Testis (tissue), 3 donors: ENCODE data around the gene CRTAC1. TPM values are rescaled to one million over a fixed set of nuclear protein-coding genes. Genes with fewer than 3 reads are reported as not detected.

ENCODE experiments used
- DNase-seq: peaks from one replicate; pipeline ENCODE4 v3.0.0-alpha.2; 2019
- H3K27ac ChIP-seq, 2 donors: fragments of 200-600 bp; sonication (generic); one replicate each; pipeline ENCODE4 v1.5.1; 2019
- H3K27me3 ChIP-seq: fragments of 200-600 bp; sonication (generic); one replicate; pipeline ENCODE4 v1.5.1; 2019
- H3K36me3 ChIP-seq: fragments of 200-600 bp; sonication (generic); one replicate; pipeline ENCODE4 v1.5.1; 2017; ENCODE audit warnings: low read depth; ENCODE audit errors: missing control alignments
- H3K4me1 ChIP-seq: fragments of 200-600 bp; sonication (generic); one replicate; pipeline ENCODE4 v1.5.1; 2019
- H3K4me3 ChIP-seq, 2 donors: fragments of 200-600 bp; sonication (generic); one replicate each; pipeline ENCODE4 v1.5.1; 2017 to 2019
- H3K9me3 ChIP-seq: fragments of 200-600 bp; sonication (generic); one replicate; pipeline ENCODE4 v1.5.1; 2017
- CTCF ChIP-seq, 3 experiments: fragments of 450-650 bp in 2 of 3; fragments of 200-600 bp in 1 of 3; sonication (generic) in 1 of 3; IDR thresholded peaks; one replicate each; pipeline ENCODE4 v1.5.1; 2016 to 2019; ENCODE audit warnings: antibody characterized with exemption in 3 of 3, mild to moderate bottlenecking in 2 of 3, moderate library complexity in 1 of 3
- POLR2A ChIP-seq: fragments of 450-650 bp; IDR thresholded peaks from one replicate; pipeline ENCODE4 v1.6.1; 2017; ENCODE audit warnings: antibody characterized with exemption, mild to moderate bottlenecking, moderate library complexity
- WGBS, 2 donors: methylation state at CpG; one replicate each; pipeline ENCODE4 v1.1.5; 2018; 5-methylcytosine and 5-hydroxymethylcytosine counted together
- intact Hi-C: fragments of 100-400 bp; cut with DNase I; formaldehyde crosslinking; loops from one replicate; pipeline ENCODE4 v1.15.1; 2023; ENCODE audit warnings: low total_unique reads
- polyA plus RNA-seq: library from polyadenylated mRNA; stranded (reverse); fragments of 350-450 nt; fragmentation: Illumina TruSeq; extraction: RNeasy Lipid Tissue Mini Kit (QIAGEN cat#74804); gene quantifications from one replicate; pipeline ENCODE4 v1.2.3, GENCODE V29; 2014; ENCODE audit warnings: low read depth, low replicate concordance; ENCODE audit not compliant: insufficient read depth
- total RNA-seq, 2 donors: library from RNA; depleted of rRNA; stranded (reverse); fragments of >200 nt; gene quantifications; one replicate each; pipeline ENCODE4 v1.2.3, GENCODE V29; 2016

CRTAC1 gene
- total and polyA plus RNA-seq, 3 donors from 2014 or later: 7.5 to 12.2 (median 11.5) TPM

DNA sequence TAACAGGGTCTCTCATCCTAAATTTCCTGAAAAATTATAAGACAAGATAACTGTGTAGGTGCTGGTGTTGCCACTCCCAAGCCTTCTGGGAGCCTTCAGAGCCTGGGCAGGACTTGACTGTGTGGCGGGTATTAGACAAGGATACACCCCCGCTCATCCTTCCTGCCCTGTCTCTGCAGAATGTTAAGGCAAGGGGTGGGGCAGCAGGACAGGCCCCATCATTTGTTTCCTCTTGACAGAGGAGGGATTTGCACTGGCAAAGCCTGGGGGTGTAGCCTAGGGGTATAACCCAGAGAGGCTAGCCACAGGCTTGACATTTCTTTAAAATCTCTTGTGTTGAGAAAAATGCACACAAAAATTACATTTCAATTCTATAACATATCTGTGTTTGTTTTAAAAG is 117.2 kb downstream of the CRTAC1 start:
- Histone ChIP-seq H3K27ac (no peak overlapping the region), H3K9me3 (no peaks in the 10 kb centered on the region), H3K36me3 (no peaks in the 10 kb centered on the region), H3K4me1 (peaks cover 11% of the 10 kb centered on the region), H3K4me3 (no peak overlapping the region), H3K27me3 (no peaks in the 10 kb centered on the region)
- 90 to 94% methylated on average over 2 of the region's 2 CpGs for WGBS, 2 donors
- no peak for TF ChIP-seq CTCF (IDR thresholded peaks at IDR 0.05)
- TF ChIP-seq POLR2A: no peak
- DNase-seq: no peak
- intact Hi-C loops: loop anchor here (10.0 kb wide), 1 partner anchor 132 kb away; no protein-coding TSS in a partner anchor

DNA sequence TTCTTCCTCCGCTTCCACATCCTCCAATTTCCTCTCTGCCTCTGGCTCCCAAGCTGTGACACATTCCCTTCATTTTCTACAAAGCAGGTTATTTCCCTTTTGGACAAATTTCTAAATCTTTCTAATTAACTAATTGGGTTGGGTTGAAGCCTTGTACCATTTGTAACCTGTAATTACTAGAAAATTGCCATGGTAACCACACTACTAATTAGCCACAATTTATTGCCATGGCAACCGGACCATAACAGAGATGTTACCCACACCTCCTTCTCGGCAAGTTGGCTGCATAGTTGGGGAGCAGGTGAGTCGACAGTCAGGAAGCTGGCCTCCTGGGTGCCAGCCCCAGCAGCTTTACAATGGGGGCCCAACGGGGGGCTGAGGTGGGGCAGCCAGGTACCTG is 119.2 kb downstream of the CRTAC1 start:
- peaks cover 5% of the 10 kb centered on the region for H3K4me1 ChIP-seq
- intact Hi-C loops: loop anchor here (10.0 kb wide), 1 partner anchor 134 kb away; no protein-coding TSS in a partner anchor
- TF ChIP-seq CTCF (IDR thresholded peaks at IDR 0.05): no peak
- TF ChIP-seq POLR2A: no peak
- H3K27ac ChIP-seq: no peak overlapping the region
- no peak for DNase-seq
- H3K36me3 ChIP-seq: no peaks in the 10 kb centered on the region
- WGBS, 2 donors: 78 to 82% methylated on average over 3 to 5 of the region's 5 CpGs
- H3K9me3 ChIP-seq: no peaks in the 10 kb centered on the region
- H3K27me3 ChIP-seq: no peaks in the 10 kb centered on the region
- no peak overlapping the region for H3K4me3 ChIP-seq

GRCh38 chr10:97910661-97911060 is 119.8 kb downstream of the CRTAC1 start:
- TF ChIP-seq POLR2A (no peak), CTCF (IDR thresholded peaks at IDR 0.05) (no peak)
- intact Hi-C loops: loop anchor here (10.0 kb wide), 1 partner anchor 134 kb away; no protein-coding TSS in a partner anchor
- H3K27me3 ChIP-seq: no peaks in the 10 kb centered on the region
- H3K4me1 ChIP-seq: peaks cover 4% of the 10 kb centered on the region
- no peak for DNase-seq
- 70 to 83% methylated on average over 4 of the region's 4 CpGs for WGBS, 2 donors
- no peak overlapping the region for H3K4me3 ChIP-seq
- H3K36me3 ChIP-seq: no peaks in the 10 kb centered on the region
- H3K9me3 ChIP-seq: no peaks in the 10 kb centered on the region
- no peak overlapping the region for H3K27ac ChIP-seq

DNA sequence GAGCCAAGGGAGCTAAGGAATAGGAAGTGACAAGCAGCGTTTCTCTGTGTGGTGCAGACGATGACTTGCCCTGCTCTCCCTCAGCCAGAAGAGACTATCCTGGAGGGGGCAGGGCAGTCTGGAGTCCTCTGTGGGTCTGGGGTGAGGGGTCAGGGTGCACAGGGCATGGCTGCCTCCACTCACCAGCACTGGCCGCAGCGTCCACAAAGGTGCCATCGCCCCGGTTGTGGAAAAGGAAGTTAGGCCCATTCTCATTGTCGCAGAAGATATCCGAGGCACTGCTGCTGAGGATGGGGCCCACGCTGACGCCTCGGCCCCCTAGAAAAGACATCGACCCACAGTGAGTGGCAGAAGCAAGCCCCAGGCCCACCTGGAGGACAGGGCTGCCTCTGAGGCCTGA is 122.6 kb downstream of the CRTAC1 start:
- H3K9me3 ChIP-seq: no peaks in the 10 kb centered on the region
- H3K4me1 ChIP-seq: no peaks in the 10 kb centered on the region
- H3K27me3 ChIP-seq: no peaks in the 10 kb centered on the region
- DNase-seq: no peak
- H3K4me3 ChIP-seq: no peak overlapping the region
- no peaks in the 10 kb centered on the region for H3K36me3 ChIP-seq
- no peak overlapping the region for H3K27ac ChIP-seq
- 90% methylated on average over 8 to 12 of the region's 12 CpGs for WGBS, 2 donors
- TF ChIP-seq CTCF (IDR thresholded peaks at IDR 0.05) (no peak), POLR2A (no peak)
- intact Hi-C loops: no loop called here

DNA sequence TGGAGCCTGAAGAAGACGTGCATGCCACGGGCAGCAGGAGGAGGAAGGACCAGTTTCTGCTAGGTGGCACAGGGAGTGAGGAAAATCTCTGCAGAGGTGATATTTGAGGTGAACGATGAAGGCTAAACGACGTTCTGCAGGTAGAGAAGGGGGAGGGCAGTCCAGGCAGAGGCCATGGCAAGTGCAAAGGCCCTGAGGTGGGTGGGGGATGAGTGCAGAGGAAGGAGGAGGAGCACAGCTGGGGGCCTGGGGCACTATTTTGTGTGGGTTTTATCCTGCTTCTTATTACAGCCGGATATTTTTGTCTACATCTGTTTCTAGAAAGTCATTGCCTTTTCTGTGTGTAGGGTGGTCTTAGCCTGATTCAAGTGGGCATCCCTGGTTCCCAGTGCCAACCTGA is 123.2 kb downstream of the CRTAC1 start:
- Histone ChIP-seq H3K27me3 (no peaks in the 10 kb centered on the region), H3K4me1 (no peaks in the 10 kb centered on the region), H3K9me3 (no peaks in the 10 kb centered on the region), H3K27ac (no peak overlapping the region), H3K36me3 (no peaks in the 10 kb centered on the region), H3K4me3 (no peak overlapping the region)
- WGBS, 2 donors: 90 to 93% methylated on average over 5 of the region's 6 CpGs
- intact Hi-C loops: no loop called here
- TF ChIP-seq POLR2A (no peak), CTCF (IDR thresholded peaks at IDR 0.05) (no peak)
- no peak for DNase-seq
